HG03571 (cell line): ENCODE measurements around the gene TRIM24.
"Not testable (repeated sequence)": the region's sequence is repeated elsewhere in the genome, so short reads cannot be mapped to it uniquely, and the experiment has no call there.

ENCODE experiments used
- ATAC-seq: cut with Tn5 transposase; IDR thresholded peaks from one replicate; pipeline ENCODE4 v1.9.1; 2021; ENCODE audit not compliant: unreplicated experiment

The TRIM24 gene

DNA sequence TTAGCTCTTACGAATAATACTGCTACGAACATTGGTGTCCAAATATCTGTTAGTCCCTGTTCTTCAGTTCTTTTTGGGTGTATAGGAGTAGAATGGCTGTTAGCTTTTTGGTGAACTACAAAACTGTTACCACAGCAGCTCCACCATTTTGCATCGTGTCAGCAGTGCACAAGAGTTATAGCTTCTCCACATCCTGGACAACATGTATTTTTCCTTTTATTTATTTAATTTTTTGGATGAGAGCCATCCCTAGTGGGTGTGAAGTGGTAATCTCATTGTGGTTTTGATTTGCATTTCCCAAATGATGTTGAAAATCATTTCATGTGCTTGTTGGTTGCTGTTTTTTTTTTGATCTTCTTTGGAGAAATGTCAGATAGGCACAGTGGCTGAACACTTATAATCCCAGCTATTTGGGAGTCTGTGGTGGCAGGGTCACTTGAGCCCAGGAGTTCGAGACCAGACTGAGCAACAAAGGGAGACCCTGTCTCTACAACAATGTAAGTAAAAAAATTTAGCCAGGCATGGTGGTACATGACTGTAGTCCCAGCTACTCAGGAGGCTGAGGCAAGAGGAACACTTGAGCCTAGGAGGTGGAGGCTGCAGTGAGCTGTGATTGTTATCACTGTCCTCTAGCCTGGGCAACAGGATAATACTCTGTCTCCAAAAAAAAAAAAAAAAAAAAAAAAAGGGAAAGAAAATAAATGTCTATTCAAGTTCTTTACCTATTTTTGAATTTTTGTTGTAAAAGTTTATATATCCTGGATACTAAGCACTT is 31.7 kb downstream of the TRIM24 start:
- no peak for ATAC-seq

DNA sequence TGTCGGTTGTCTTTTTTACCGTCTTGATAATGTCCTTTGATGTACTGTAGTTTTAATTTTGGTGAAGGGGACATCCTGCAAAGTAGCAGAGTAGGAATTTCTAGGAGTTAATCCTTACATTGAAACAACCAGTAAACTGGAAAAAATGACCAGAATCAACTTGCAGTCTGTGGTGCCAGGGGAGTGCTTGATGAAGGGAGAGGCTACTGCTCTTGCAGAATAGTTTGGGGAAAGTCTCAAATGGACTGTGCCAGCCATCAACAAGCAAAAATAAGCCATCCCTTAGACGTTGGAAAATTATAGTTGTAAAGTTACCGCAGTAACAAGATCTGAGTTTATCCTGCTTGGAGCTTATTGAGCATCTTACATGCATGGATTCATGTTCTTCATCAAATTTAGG is 32.4 kb downstream of the TRIM24 start:
- ATAC-seq = no peak

DNA sequence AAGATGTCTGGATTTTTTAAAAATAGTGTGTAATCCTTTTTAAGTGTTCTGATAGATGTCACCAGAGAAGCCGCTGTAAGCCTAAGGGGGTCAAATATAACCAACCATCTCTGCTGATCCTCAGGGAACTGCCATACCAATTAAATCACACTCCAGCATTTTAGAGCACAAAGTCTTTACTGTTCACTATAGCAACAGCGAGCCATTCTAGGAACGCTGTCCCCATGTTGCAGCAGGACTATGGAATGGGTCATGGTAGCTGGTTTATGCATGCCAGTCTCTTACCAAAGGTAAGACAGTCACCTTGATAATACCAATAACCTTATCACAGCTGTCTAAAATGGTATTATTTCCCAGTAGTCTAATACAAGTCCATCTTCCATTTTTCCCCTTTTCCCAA is 33.5 kb downstream of the TRIM24 start:
- no peak for ATAC-seq

DNA sequence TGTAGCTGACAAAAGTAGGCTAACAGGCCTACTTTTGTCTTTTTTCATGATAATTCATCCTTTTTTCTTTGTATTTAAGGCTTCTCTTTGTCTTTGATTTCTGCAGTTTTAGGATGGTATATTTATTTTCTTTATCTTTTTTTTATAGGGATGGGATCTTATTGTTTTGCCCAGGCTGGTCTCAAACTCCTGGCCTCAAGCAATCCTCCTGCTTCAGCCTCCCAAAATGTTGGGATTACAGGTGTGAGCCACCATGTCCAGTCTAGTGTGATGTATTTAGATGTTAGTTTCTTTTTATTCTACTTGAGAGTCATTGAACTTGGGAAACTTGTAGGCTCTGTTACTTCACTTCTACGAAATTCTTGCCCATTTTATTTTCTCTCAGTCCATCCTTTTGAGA is 35.4 kb downstream of the TRIM24 start:
- no peak for ATAC-seq

DNA sequence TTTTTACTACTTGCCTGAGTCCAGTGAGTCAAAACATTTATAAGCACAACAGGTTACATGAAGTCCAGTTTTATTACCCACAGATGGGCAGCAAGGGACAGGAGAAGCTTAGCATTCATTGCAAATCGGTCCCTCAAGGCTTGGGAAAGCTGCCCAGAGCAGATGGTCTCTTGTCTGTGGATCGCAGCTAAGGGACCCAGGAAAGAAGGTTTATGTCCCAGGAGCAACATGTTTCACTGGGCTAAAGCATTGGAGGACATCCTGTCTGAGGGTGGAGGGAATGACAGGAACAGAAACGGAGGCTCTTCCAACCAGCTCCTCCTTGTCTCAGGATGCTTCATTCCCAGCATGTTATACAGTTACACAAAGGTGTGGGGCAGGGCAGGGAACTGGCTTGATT is 39.3 kb downstream of the TRIM24 start:
- ATAC-seq = no peak

DNA sequence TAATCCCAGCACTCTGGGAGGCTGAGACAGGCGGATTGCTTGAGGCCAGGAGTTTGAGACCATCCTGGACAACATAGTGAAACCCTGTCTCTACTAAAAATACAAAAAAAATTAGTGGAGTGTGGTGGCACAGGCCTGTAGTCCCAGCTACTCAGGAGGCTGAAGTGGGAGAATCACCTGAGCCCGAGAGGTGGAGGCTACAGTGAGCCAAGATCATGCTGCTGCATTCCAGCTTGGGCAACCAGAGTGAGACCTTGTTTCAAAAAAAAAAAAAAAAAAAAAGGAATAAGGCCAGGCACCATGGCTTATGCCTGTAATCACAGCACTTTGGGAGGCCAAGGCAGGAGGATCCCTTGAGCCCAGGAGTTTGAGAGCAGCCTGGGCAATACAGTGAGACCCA is 40.2 kb downstream of the TRIM24 start:
- not testable (repeated sequence) for ATAC-seq

DNA sequence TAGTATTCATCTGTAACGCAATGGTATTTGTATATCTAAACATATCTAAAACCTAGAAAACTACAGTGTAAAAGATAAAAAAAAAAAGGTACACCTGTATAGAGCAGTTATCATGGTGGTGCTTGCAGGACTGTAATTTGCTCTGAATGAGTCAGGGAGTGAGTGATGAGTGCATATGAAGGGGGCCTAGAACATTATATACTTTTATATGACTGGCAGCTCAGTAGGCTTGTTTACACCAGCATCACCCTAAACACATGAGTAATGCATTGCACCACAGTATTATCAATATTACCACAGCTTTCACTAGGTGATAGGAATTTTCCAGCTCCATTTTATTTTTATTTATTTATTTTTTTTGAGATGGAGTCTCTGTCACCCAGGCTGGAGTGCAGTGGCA is 40.8 kb downstream of the TRIM24 start:
- ATAC-seq = no peak

DNA sequence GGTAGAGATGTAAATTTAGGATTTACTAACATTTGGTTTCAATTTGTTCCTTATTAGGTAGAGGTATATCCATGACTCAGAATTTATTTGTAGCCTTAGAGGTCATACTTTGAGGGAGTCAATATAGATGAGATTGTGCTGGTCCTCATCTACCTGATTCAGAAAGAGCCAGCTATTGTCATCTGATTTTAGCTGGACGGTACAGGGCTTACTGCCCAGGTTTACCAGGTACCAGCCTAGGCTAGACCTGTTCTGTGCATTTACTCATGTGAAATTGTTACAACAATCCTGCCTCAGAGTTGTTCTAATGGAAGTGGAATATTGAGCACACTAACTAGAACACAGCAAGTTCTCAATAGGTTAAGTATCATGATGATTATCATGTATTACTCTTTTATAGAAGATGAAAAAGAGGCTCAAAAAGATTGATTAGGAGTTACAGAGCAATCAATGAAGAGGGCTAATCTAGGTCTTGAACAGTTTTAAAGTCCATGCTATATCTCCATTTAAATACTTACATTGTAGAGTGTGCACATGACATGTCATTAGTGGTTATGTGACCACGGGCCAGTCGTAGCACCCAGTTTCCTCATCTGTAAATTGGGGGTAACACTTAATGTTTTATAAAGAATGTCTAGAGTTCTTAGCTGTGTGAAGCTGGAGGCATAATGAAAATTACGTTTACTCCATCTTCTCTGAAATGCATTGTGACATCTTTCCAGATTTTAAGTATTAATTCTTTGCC is 42.1 kb downstream of the TRIM24 start:
- ATAC-seq = no peak

DNA sequence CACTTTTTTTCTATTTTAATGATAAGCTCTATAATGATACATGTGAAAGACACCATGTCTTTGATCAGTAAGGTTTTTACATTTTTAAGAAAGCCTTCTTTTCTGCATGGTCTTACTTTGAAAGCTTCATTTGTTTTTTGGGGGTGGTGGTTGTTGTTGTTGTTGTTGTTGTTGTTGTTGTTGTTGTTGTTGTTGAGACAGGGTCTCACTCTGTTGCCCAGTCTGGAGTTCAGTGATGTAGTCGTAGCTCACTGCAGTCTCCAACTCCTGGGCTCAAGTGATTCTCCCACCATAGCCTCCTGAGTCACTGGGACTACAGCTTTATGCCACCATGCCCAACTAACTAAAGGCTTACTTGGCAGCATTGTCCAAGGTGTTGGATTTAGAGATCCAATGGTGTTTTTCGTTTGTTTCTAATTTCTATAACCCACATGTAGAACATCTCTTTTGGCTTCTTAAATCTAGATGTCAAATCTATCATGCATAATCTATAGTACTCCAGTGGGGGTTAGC is 45.4 kb downstream of the TRIM24 start:
- no peak for ATAC-seq

DNA sequence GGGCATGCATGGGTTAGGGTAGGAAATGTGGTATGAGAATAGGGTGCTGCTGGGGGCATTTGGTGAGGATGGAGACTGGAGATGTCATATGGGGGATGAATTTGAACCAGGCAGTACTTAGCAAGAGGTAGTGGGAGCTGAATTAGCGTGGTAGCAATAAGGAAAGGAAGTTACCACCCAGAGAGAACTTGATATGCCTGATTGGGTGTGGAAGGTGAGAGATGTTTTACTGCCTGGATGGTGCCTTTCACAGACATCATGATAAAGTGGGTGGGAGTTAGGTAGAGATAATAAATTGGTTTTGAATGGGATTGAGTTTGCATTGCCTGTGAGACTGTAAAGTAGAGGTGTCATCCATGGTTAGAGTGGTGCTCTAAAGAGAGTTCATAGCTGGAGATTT is 46.7 kb downstream of the TRIM24 start:
- no peak for ATAC-seq

DNA sequence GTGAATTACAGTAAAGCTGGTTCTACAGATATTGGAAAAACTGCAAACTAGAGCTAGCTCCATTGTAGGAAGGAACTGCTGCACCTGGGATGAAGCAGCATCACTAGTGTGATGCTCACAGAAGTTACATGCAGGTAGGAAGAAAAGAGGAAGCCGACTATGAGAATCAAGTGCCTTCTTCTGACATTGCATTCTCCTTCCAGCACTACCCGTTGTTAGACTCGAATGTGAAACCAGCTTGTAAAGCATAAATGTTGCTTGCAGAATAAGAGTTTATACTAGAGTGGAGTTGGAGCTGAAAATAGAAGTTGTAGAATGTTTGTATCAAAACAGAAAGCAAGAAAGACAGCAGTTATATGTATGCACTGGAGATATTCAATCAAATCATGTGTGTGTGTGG is 49.9 kb downstream of the TRIM24 start:
- no peak for ATAC-seq

DNA sequence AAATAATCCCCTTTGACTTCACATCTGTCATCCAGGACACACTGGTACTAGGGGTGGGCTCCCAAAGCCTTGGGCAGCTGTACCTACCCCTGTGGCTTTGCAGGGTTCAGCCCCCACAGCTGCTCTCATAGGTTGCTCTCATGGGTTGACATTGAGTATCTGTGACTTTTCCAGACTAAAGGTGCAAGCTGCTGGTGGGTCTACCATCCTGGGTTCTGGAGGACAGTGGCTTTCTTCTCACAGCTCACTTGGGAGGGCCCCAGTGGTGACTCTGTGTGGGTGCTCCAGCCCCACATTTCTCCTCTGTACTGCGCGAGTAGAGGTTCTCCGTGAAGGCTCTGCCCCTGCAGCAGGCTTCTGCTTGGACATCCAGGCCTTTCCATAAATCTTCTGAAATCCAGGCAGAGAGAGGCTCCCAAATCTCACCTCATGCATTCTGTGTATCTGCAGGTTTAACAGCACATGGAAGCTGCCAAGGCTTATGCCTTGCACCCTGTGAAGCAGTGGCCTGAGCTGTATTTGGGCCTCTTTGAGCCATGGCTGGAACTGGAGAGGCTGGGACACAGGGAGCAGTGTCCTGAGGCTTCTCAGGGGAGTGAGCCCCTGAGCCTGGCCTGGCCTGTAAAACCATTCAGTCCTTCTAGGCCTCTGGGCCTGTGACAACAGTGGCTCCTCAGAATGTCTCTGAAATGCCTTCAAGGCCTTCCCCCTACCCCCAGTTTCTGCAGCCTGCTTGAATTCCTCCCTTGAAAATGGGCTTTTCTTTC is 52.2 kb downstream of the TRIM24 start:
- no peak for ATAC-seq

DNA sequence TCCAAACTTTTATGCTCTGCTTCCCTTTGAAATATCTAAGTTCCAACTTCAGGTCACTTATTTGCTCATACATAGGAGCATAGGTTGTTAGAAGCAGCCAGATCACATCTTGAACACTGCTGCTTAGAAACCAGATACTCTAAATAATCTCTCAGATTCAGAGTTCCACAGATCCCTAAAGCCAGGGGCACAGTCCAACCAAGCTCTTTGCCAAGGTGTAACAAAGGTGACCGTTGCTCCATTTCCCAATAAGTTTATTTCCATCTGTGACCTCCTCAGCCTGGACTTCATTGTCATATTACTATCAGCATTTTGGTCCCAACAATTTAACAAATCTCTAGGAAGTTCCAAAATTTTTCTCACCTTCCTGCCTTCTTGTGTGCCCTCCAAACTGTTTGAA is 52.8 kb downstream of the TRIM24 start:
- no peak for ATAC-seq

DNA sequence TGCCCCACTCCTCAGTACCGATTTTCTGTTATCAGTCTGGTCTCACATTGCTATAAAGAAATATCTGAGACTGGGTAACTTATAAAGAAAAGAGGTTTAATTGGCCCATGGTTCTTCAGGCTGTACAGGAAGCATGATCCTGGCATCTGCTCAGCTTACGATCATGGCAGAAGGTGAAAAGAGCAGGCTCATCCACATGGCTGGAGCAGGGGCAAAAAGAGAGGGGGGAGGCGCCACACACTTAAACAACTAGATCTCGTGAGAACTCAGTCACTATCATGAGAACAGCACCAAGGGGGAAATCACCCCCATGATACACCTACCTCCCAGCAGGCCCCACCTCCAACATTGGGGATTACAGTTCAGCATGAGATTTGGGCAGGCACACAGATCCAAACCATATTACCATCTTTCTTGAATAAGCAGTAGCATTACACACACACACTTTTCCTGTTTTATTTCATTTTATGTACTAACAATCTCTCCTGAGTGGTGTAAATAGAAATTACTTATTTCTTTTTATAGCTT is 53.3 kb downstream of the TRIM24 start:
- no peak for ATAC-seq

DNA sequence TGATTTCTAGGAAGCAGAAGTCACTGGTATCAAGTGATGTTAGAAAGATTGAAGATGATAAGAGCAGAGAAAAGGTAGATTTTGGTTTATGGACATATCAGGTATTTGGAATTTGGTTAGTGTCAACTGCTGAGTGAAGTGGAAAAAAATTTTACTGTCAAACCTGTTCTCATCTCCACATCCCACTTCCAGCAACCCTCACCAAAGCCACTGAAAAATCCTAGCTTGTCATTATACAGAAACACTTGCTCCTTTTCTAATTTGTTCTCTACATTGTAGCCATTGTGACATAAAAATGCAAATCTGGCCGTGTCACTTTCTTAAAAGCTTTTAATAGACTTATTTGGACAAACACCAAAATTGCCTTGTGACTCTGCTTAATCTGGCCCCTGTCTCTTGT is 54.0 kb downstream of the TRIM24 start:
- ATAC-seq = no peak

DNA sequence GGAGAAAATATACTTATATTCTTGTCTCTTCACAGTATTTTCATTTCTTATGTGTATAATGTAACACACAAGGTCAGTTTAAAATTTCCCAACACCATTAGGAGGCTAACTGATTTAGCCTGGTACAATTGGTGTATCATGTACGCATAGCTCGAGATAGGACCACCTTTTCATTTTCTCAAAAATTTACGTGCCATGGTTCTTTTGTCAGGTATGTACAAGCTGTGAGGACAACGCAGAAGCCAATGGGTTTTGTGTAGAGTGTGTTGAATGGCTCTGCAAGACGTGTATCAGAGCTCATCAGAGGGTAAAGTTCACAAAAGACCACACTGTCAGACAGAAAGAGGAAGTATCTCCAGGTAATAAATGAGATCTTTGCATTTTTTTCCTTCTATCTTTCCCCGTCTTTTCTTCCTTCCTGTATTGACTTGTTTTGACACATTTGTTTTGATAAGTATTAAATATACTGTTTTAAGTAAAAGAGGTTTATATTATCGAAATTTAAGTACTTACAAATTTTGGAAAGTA is 55.0 kb downstream of the TRIM24 start:
- ATAC-seq = no peak

DNA sequence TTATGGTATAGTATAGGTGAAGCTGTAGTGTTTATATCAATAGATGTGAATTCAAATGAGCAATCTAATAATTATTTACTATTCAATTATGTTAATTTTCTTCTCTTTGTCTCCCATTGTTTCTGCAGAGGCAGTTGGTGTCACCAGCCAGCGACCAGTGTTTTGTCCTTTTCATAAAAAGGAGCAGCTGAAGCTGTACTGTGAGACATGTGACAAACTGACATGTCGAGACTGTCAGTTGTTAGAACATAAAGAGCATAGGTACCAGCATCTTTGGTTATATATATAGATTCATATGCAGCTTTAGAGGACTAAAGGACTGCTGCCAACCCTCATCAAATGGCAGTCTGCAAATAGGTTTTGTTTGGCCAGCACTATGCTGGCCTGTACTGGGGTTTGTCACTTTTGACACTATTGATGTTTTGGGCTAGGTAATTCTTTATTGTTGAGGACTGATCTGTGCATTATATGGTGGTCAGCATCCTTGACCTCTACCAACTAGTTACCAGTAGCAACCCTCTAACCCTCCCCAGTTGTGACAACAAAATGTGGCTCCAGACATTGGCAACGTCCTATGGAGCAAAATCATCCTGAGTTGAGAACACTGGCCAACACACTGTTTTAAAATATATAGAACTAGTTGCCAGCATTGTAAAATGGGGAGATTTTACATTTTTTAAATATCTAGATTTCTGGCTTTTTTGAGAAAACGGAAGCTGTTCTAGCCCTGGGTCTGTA is 59.2 kb downstream of the TRIM24 start:
- ATAC-seq = no peak

DNA sequence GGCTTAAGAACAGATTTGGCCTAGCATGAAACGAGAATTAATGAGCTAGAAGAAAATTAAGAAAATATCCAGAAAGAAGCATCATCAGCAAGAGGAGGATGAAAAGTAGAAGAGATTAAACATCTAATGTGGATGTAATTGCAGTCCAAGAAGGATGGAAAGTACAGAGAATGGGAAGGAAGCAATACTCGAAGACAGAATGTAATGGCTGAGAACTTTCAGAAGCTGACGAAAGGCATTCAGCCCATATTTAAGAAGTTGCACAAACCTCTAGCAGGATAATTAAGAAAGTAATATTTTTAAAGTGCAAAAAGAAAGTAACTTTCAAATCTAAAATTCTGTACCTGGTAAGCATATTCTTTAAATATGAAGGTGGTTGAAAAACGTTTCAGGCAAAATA is 60.7 kb downstream of the TRIM24 start:
- no peak for ATAC-seq

DNA sequence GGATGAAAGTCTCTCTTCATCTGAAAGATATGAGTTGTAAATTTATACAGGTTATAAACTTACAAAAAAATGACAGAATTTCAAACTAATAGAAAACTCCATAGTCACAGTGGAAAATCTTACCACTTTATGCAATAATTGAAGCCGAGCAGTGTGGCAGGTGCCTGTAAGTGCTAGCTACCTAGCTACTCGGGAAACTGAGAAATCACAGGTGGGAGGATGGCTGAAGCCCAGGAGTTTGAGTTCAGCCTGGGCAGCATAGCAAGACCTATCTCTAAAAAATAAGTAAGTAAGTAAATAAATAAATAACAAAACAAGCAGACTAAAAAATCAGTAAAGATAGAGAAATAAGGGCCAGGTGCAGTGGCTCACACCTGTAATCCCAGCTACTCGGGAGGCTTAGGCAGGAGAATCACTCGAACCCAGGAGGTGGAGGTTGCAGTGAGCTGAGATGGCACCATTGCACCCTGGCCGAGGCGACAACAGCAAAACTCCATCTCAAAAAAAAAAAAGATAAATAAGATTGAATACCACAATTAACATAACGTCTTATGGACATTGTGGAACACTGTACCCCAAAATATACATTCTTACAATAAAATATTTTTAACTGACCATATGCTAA is 61.9 kb downstream of the TRIM24 start:
- ATAC-seq = no peak

DNA sequence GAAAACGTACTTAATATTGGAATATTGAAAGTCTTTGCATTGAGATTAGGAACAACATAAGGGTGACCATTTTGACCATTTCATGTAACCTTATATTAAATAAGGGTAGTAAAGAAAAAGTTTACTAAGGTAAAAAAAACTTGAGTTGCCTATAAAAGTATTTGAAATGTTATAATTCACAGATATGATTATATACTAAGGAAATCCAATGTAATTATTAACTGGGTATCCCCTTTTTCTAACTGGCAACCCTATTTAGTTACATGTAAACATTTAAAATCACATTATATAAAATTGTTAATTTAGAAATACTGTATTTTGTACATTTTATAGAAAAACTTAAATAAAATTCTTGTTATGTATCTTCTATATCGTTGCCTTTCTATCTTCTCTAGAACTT is 64.2 kb downstream of the TRIM24 start:
- ATAC-seq = no peak
